IPS-20b (cell line): Measurements from ENCODE around the gene TRAPPC11.

Experiments
- H3K27ac ChIP-seq: one replicate; pipeline ENCODE4 v1.5.1; 2013; ENCODE audit warnings: low read length
- H3K27me3 ChIP-seq: 2 replicates; pipeline ENCODE4 v1.6.1; 2013; ENCODE audit warnings: mild to moderate bottlenecking, low read length, inconsistent platforms; ENCODE audit not compliant: insufficient read depth
- H3K36me3 ChIP-seq: 2 replicates; pipeline ENCODE4 v1.6.1; 2013; ENCODE audit warnings: low read depth, mild to moderate bottlenecking, inconsistent platforms, low read length, moderate library complexity; ENCODE audit not compliant: insufficient read depth
- H3K4me1 ChIP-seq: 2 replicates; pipeline ENCODE4 v1.6.1; 2013; ENCODE audit warnings: mild to moderate bottlenecking, control low read depth, inconsistent platforms, low read length, moderate library complexity; ENCODE audit not compliant: insufficient read depth
- H3K4me3 ChIP-seq: 2 replicates; pipeline ENCODE4 v1.5.1; 2013; ENCODE audit warnings: mild to moderate bottlenecking, low read length, inconsistent platforms
- H3K9ac ChIP-seq: 2 replicates; pipeline ENCODE4 v1.6.1; 2013; ENCODE audit warnings: low read depth, mild to moderate bottlenecking, inconsistent platforms, low read length, moderate library complexity
- H3K9me3 ChIP-seq: 2 replicates; pipeline ENCODE4 v1.6.1; 2013; ENCODE audit warnings: mild to moderate bottlenecking, low read depth, low read length, inconsistent platforms; ENCODE audit not compliant: insufficient read depth

Gene TRAPPC11

GRCh38 chr4:183659029-183659871, at the start of gene TRAPPC11, which contains the start of gene RWDD4:
TRAPPC11 (plus strand) TSS chr4:183659293; CDS start chr4:183663868, 4,575 bp downstream.
RWDD4 (minus strand) TSS chr4:183659185; CDS start chr4:183658952, 233 bp downstream.
- Histone ChIP-seq H3K36me3 (peaks cover 10% of the 10 kb centered on the region), H3K4me3 (peak within 1 kb of the TSS; percentile 97), H3K27ac (no peak within 1 kb of the TSS), H3K27me3 (no peaks in the 10 kb centered on the region), H3K9me3 (no peaks in the 10 kb centered on the region), H3K4me1 (no peaks in the 10 kb centered on the region; the same call in 1 of the 2 replicates), H3K9ac (peak within 1 kb of the TSS; percentile 90)

- Histone ChIP-seq H3K27me3 (no peaks in the 10 kb centered on the region), H3K27ac (no peak overlapping the region), H3K9ac (no peak overlapping the region), H3K4me1 (no peaks in the 10 kb centered on the region; the same call in 1 of the 2 replicates), H3K4me3 (no peak overlapping the region), H3K9me3 (no peaks in the 10 kb centered on the region), H3K36me3 (no peaks in the 10 kb centered on the region)
These were observed 49.1 kb upstream of the TRAPPC11 start for GRCh38 chr4:183610033-183610432.

GRCh38 chr4:183610613-183611012, 48.5 kb upstream of the TRAPPC11 start:
- no peaks in the 10 kb centered on the region; the same call in 1 of the 2 replicates for H3K4me1 ChIP-seq
- no peaks in the 10 kb centered on the region for H3K27me3 ChIP-seq
- no peaks in the 10 kb centered on the region for H3K9me3 ChIP-seq
- H3K9ac ChIP-seq = no peak overlapping the region
- no peaks in the 10 kb centered on the region for H3K36me3 ChIP-seq
- H3K4me3 ChIP-seq = no peak overlapping the region
- H3K27ac ChIP-seq = no peak overlapping the region

GRCh38 chr4:183611210-183611830, 47.8 kb upstream of the TRAPPC11 start:
- no peak overlapping the region for H3K9ac ChIP-seq
- no peak overlapping the region for H3K4me3 ChIP-seq
- no peaks in the 10 kb centered on the region; the same call in 1 of the 2 replicates for H3K4me1 ChIP-seq
- no peaks in the 10 kb centered on the region for H3K27me3 ChIP-seq
- no peaks in the 10 kb centered on the region for H3K36me3 ChIP-seq
- H3K9me3 ChIP-seq = no peaks in the 10 kb centered on the region
- H3K27ac ChIP-seq = no peak overlapping the region

- H3K9ac ChIP-seq = no peak overlapping the region
- H3K4me3 ChIP-seq = no peak overlapping the region
- H3K9me3 ChIP-seq = no peaks in the 10 kb centered on the region
- no peak overlapping the region for H3K27ac ChIP-seq
- H3K4me1 ChIP-seq = no peaks in the 10 kb centered on the region; the same call in 1 of the 2 replicates
- H3K36me3 ChIP-seq = no peaks in the 10 kb centered on the region
- no peaks in the 10 kb centered on the region for H3K27me3 ChIP-seq
These were observed 46.5 kb upstream of the TRAPPC11 start for GRCh38 chr4:183612329-183613250.

- H3K4me3 ChIP-seq = no peak overlapping the region
- H3K36me3 ChIP-seq = no peaks in the 10 kb centered on the region
- no peaks in the 10 kb centered on the region for H3K27me3 ChIP-seq
- H3K9ac ChIP-seq = no peak overlapping the region
- no peaks in the 10 kb centered on the region for H3K9me3 ChIP-seq
- H3K27ac ChIP-seq = no peak overlapping the region
- no peaks in the 10 kb centered on the region; the same call in 1 of the 2 replicates for H3K4me1 ChIP-seq
These were observed 42.0 kb upstream of the TRAPPC11 start for GRCh38 chr4:183617075-183617474.

GRCh38 chr4:183618681-183619080, 40.4 kb upstream of the TRAPPC11 start:
- H3K4me1 ChIP-seq = no peaks in the 10 kb centered on the region; the same call in 1 of the 2 replicates
- no peaks in the 10 kb centered on the region for H3K36me3 ChIP-seq
- no peaks in the 10 kb centered on the region for H3K27me3 ChIP-seq
- H3K27ac ChIP-seq = no peak overlapping the region
- no peak overlapping the region for H3K9ac ChIP-seq
- H3K4me3 ChIP-seq = no peak overlapping the region
- H3K9me3 ChIP-seq = no peaks in the 10 kb centered on the region

GRCh38 chr4:183620421-183620820, 38.7 kb upstream of the TRAPPC11 start:
- no peak overlapping the region for H3K9ac ChIP-seq
- H3K4me3 ChIP-seq = no peak overlapping the region
- H3K36me3 ChIP-seq = no peaks in the 10 kb centered on the region
- no peaks in the 10 kb centered on the region for H3K9me3 ChIP-seq
- no peaks in the 10 kb centered on the region for H3K4me1 ChIP-seq
- H3K27ac ChIP-seq = no peak overlapping the region
- H3K27me3 ChIP-seq = no peaks in the 10 kb centered on the region

GRCh38 chr4:183621875-183622274, 37.2 kb upstream of the TRAPPC11 start:
- Histone ChIP-seq H3K27me3 (no peaks in the 10 kb centered on the region), H3K9ac (no peak overlapping the region), H3K9me3 (no peaks in the 10 kb centered on the region), H3K4me3 (no peak overlapping the region), H3K4me1 (no peaks in the 10 kb centered on the region), H3K36me3 (no peaks in the 10 kb centered on the region), H3K27ac (no peak overlapping the region)

- no peak overlapping the region for H3K4me3 ChIP-seq
- no peak overlapping the region for H3K9ac ChIP-seq
- no peaks in the 10 kb centered on the region for H3K36me3 ChIP-seq
- H3K9me3 ChIP-seq = no peaks in the 10 kb centered on the region
- no peak overlapping the region for H3K27ac ChIP-seq
- no peaks in the 10 kb centered on the region for H3K4me1 ChIP-seq
- H3K27me3 ChIP-seq = no peaks in the 10 kb centered on the region
These were observed 34.5 kb upstream of the TRAPPC11 start for GRCh38 chr4:183624548-183624947.

- no peak overlapping the region for H3K4me3 ChIP-seq
- no peaks in the 10 kb centered on the region for H3K9me3 ChIP-seq
- H3K27ac ChIP-seq = no peak overlapping the region
- no peaks in the 10 kb centered on the region for H3K4me1 ChIP-seq
- H3K9ac ChIP-seq = no peak overlapping the region
- no peaks in the 10 kb centered on the region for H3K36me3 ChIP-seq
- H3K27me3 ChIP-seq = no peaks in the 10 kb centered on the region
These were observed 32.9 kb upstream of the TRAPPC11 start for GRCh38 chr4:183626168-183626567.
